Liver (tissue), 9 donors: ENCODE data around the gene GAS2L1. TPM values are rescaled to one million over a fixed set of nuclear protein-coding genes. Genes with fewer than 3 reads are reported as not detected.
A peak's percentile ranks its signal among the peaks of the same experiment; 100 is the strongest.

Experiments used
- DNase-seq: peaks from one replicate; pipeline ENCODE4 v3.0.0-alpha.2; 2017; ENCODE audit warnings: low spot score
- H3K27ac ChIP-seq, 2 donors: one replicate each; pipeline ENCODE4 v1.7.0; 2013; ENCODE audit warnings: inconsistent platforms in 2 of 2, low read length in 2 of 2, control low read depth in 1 of 2, low read depth in 1 of 2, mild to moderate bottlenecking in 1 of 2
- H3K27me3 ChIP-seq, 4 donors: one replicate each; pipeline versions ENCODE4 v1.6.1 to v1.7.0; 2013; ENCODE audit warnings: low read length in 3 of 4, inconsistent platforms in 1 of 4, mild to moderate bottlenecking in 1 of 4, moderate library complexity in 1 of 4; ENCODE audit not compliant: control insufficient read depth in 4 of 4, insufficient read depth in 4 of 4
- H3K36me3 ChIP-seq, 4 donors: one replicate each; pipeline versions ENCODE4 v1.6.1 to v1.7.0; 2013; ENCODE audit warnings: low read length in 3 of 4, mild to moderate bottlenecking in 3 of 4, low read depth in 1 of 4, moderate library complexity in 1 of 4; ENCODE audit not compliant: control insufficient read depth in 4 of 4, insufficient read depth in 3 of 4
- H3K4me1 ChIP-seq, 4 donors: one replicate each; pipeline versions ENCODE4 v1.6.1 to v1.7.0; 2013; ENCODE audit warnings: low read length in 3 of 4, mild to moderate bottlenecking in 3 of 4, moderate library complexity in 1 of 4; ENCODE audit not compliant: control insufficient read depth in 4 of 4, insufficient read depth in 4 of 4
- H3K4me3 ChIP-seq, 3 donors: one replicate each; pipeline versions ENCODE4 v1.6.1 to v1.7.0; 2013; ENCODE audit warnings: low read length in 3 of 3, control low read depth in 1 of 3, low read depth in 1 of 3, mild to moderate bottlenecking in 1 of 3
- H3K9ac ChIP-seq, 2 donors: one replicate each; pipeline ENCODE4 v1.7.0; 2013; ENCODE audit warnings: low read length in 2 of 2, mild to moderate bottlenecking in 2 of 2, moderate library complexity in 2 of 2, control low read depth in 1 of 2, low read depth in 1 of 2
- H3K9me3 ChIP-seq, 4 donors: one replicate each; pipeline versions ENCODE4 v1.6.1 to v1.7.0; 2013; ENCODE audit warnings: low read length in 3 of 4; ENCODE audit not compliant: control insufficient read depth in 4 of 4
- ATF3 ChIP-seq: IDR thresholded peaks from 2 replicates; pipeline ENCODE4 v1.6.1; 2016; ENCODE audit warnings: antibody characterized with exemption
- CTCF ChIP-seq: fragments of 150-350 bp; IDR thresholded peaks from 2 replicates; pipeline ENCODE4 v1.5.1; 2017; ENCODE audit warnings: improper control_type of control experiment, low read depth, low read length; ENCODE audit not compliant: missing input control
- EGR1 ChIP-seq, 2 donors: IDR thresholded peaks; 2 replicates each; pipeline ENCODE4 v1.6.1; 2016 to 2018; ENCODE audit warnings: antibody characterized with exemption in 2 of 2, low read depth in 2 of 2
- FOXA1 ChIP-seq: IDR thresholded peaks from 2 replicates; pipeline ENCODE4 v1.6.1; 2016; ENCODE audit warnings: antibody characterized with exemption
- FOXA2 ChIP-seq: IDR thresholded peaks from 2 replicates; pipeline ENCODE4 v1.6.1; 2016; ENCODE audit warnings: antibody characterized with exemption
- GABPA ChIP-seq, 2 donors: IDR thresholded peaks in 1 of 2; conservative IDR thresholded peaks in 1 of 2; 2 replicates each; pipeline ENCODE4 v1.6.1; 2016; ENCODE audit warnings: antibody characterized with exemption in 2 of 2, mild to moderate bottlenecking in 1 of 2, moderate library complexity in 1 of 2
- HNF4A ChIP-seq, 2 donors: conservative IDR thresholded peaks; 2 replicates each; pipeline ENCODE4 v1.6.1; 2016; ENCODE audit warnings: antibody characterized with exemption in 2 of 2, mild to moderate bottlenecking in 2 of 2
- HNF4G ChIP-seq: IDR thresholded peaks from 2 replicates; pipeline ENCODE4 v1.6.1; 2016; ENCODE audit warnings: antibody characterized with exemption
- JUND ChIP-seq, 2 donors: IDR thresholded peaks; 2 replicates each; pipeline ENCODE4 v1.6.1; 2016; ENCODE audit warnings: antibody characterized with exemption in 2 of 2
- MAX ChIP-seq: IDR thresholded peaks from 2 replicates; pipeline ENCODE4 v1.6.1; 2016; ENCODE audit warnings: antibody characterized with exemption
- NR2F2 ChIP-seq: IDR thresholded peaks from 2 replicates; pipeline ENCODE4 v1.6.1; 2016; ENCODE audit warnings: antibody characterized with exemption
- RAD21 ChIP-seq, 2 donors: IDR thresholded peaks; 2 replicates each; pipeline ENCODE4 v1.6.1; 2016; ENCODE audit warnings: antibody characterized with exemption in 2 of 2, mild to moderate bottlenecking in 2 of 2
- REST ChIP-seq: IDR thresholded peaks from 2 replicates; pipeline ENCODE4 v1.6.1; 2016; ENCODE audit warnings: antibody characterized with exemption, mild to moderate bottlenecking
- RXRA ChIP-seq, 2 donors: IDR thresholded peaks; 2 replicates each; pipeline ENCODE4 v1.6.1; 2017 to 2018; ENCODE audit warnings: antibody characterized with exemption in 2 of 2, mild to moderate bottlenecking in 1 of 2
- SP1 ChIP-seq: IDR thresholded peaks from 2 replicates; pipeline ENCODE4 v1.6.1; 2018; ENCODE audit warnings: antibody characterized with exemption, mild to moderate bottlenecking
- TAF1 ChIP-seq: conservative IDR thresholded peaks from 2 replicates; pipeline ENCODE4 v1.6.1; 2016; ENCODE audit warnings: antibody characterized with exemption, mild to moderate bottlenecking
- YY1 ChIP-seq: IDR thresholded peaks from 2 replicates; pipeline ENCODE4 v1.6.1; 2016; ENCODE audit warnings: antibody characterized with exemption, mild to moderate bottlenecking
- ZBTB33 ChIP-seq: IDR thresholded peaks from 2 replicates; pipeline ENCODE4 v1.6.1; 2016; ENCODE audit warnings: antibody characterized with exemption
- WGBS: extraction: QIAGEN DNeasy Blood & Tissue Kit; methylation state at CpG from one replicate; pipeline ENCODE4 v1.1.7; 2013; 5-methylcytosine and 5-hydroxymethylcytosine counted together
- polyA plus RNA-seq, 2 donors: library from polyadenylated mRNA; stranded (reverse) in 1 of 2; unstranded in 1 of 2; fragments of 200-250 nt in 1 of 2; fragments of >200 nt in 1 of 2; fragmentation: Nextera tagmentation in 1 of 2; extraction: Ambion mirVana in 1 of 2; gene quantifications; one replicate each; pipeline versions ENCODE4 v1.2.1 to v1.2.3, GENCODE V29; 2013 to 2015
- total RNA-seq, 2 donors: library from RNA; depleted of rRNA; stranded (reverse); fragments of >200 nt; gene quantifications; one replicate each; pipeline ENCODE4 v1.2.3, GENCODE V29; 2014
- donor health status: healthy.
- donor health status: healthy.
- donor health status: healthy.
- donor health status: healthy.
- donor health status: healthy.

Gene GAS2L1
- total and polyA plus RNA-seq, 4 donors, result 4.0 to 11.4 (median 8.9) TPM

GRCh38 chr22:29346659-29347058 is 40.2 kb downstream of the GAS2L1 start:
- DNase-seq, result no peak
- peak in 1 of 2 donors; percentile 27 for TF ChIP-seq HNF4A (conservative IDR thresholded peaks at IDR 0.05)
- TF ChIP-seq RXRA (IDR thresholded peaks at IDR 0.05), result peak in 1 of 2 donors; percentile 37
- no peak for TF ChIP-seq NR2F2
- no peaks in the 10 kb centered on the region for H3K27me3 ChIP-seq
- no peak overlapping the region for H3K9ac ChIP-seq
- 43% methylated on average over 4 of the region's 4 CpGs for WGBS
- no peak overlapping the region for H3K27ac ChIP-seq
- H3K36me3 ChIP-seq, result peaks cover 8 to 41% (median 21%) of the 10 kb centered on the region in 4 donors
- no peaks in the 10 kb centered on the region for H3K9me3 ChIP-seq
- H3K4me3 ChIP-seq, result no peak overlapping the region
- H3K4me1 ChIP-seq, result peaks cover 6 to 38% (median 24%) of the 10 kb centered on the region in 4 donors

- WGBS, result 76% methylated on average over 2 of the region's 2 CpGs
- Histone ChIP-seq H3K9me3 (no peaks in the 10 kb centered on the region), H3K4me1 (peaks cover 6 to 39% (median 24%) of the 10 kb centered on the region in 4 donors), H3K27ac (no peak overlapping the region), H3K27me3 (no peaks in the 10 kb centered on the region), H3K36me3 (peaks cover 9 to 42% (median 24%) of the 10 kb centered on the region in 4 donors), H3K9ac (no peak overlapping the region), H3K4me3 (no peak overlapping the region)
- TF ChIP-seq GABPA (IDR thresholded peaks at IDR 0.05 in 1 of 2, conservative IDR thresholded peaks at IDR 0.05 in 1 of 2), result no peak
- TF ChIP-seq JUND (IDR thresholded peaks at IDR 0.05), result no peak
- TF ChIP-seq YY1, result no peak
- no peak for TF ChIP-seq REST
- TF ChIP-seq SP1, result no peak
- no peak for TF ChIP-seq HNF4A (conservative IDR thresholded peaks at IDR 0.05)
- no peak for TF ChIP-seq RXRA (IDR thresholded peaks at IDR 0.05)
- no peak for TF ChIP-seq EGR1 (IDR thresholded peaks at IDR 0.05; ENCODE audit: low read depth in 2 of 2)
- TF ChIP-seq HNF4G, result no peak
- no peak for TF ChIP-seq MAX
- TF ChIP-seq TAF1, result no peak
- no peak for TF ChIP-seq CTCF
- TF ChIP-seq FOXA1, result no peak
- no peak for TF ChIP-seq FOXA2
- no peak for TF ChIP-seq RAD21 (IDR thresholded peaks at IDR 0.05)
- no peak for TF ChIP-seq ATF3
- TF ChIP-seq ZBTB33, result no peak
- no peak for TF ChIP-seq NR2F2
- no peak for DNase-seq
Measured at GRCh38 chr22:29348041-29348440, 41.6 kb downstream of the GAS2L1 start.
